GM12878 (cell line): Measurements from ENCODE around the gene PCDHGA5. TPM values are rescaled to one million over a fixed set of nuclear protein-coding genes. Genes with fewer than 3 reads are reported as not detected.

Experiments
- ATAC-seq: fragments of 200-7000 bp; cut with Tn5 transposase; 3 replicates; pipeline ENCODE4 v1.9.1; 2020; ENCODE audit warnings: mild to moderate bottlenecking, moderate library complexity
- BruUV-seq: library from RNA; stranded (reverse); fragments of 400-500 nt; replicated peaks from 2 replicates; lab custom pipeline; 2021; lab: Mats Ljungman, UMichigan
- CTCF ChIA-PET: fragments of 300-600 bp; sonication (Branson Sonifier 250); formaldehyde crosslinking; extraction: SDS; loops from one replicate; lab custom pipeline; 2021; ENCODE audit warnings: inconsistent platforms; lab: Yijun Ruan, JAX
- POLR2A ChIA-PET: fragments of 350-600 bp; formaldehyde crosslinking; extraction: SDS; loops from one replicate; lab custom pipeline; 2021; ENCODE audit warnings: inconsistent platforms; lab: Charles Lee
- RAD21 ChIA-PET: fragments of 300-600 bp; sonication (Branson Sonifier 250); formaldehyde crosslinking; loops from one replicate; lab custom pipeline; 2023; ENCODE audit warnings: antibody characterized with exemption; ENCODE audit not compliant: unreplicated experiment; lab: Charles Lee
- SMC1A ChIA-PET: fragments of 300-600 bp; sonication (Branson Sonifier 250); formaldehyde crosslinking; loops from one replicate; lab custom pipeline; 2023; ENCODE audit not compliant: unreplicated experiment, uncharacterized antibody; lab: Charles Lee
- DNase-seq: peaks from one replicate; pipeline ENCODE4 v3.0.0-alpha.2; 2011; ENCODE audit warnings: low read depth, low spot score
- FAIRE-seq: peaks from 3 replicates; lab custom pipeline; 2011; peaks lifted over from hg19 to GRCh38; lab: Jason Lieb, UNC
- H2AFZ ChIP-seq: 2 replicates; pipeline ENCODE4 v1.6.0; 2011; ENCODE audit warnings: low read depth, low read length, control low read depth; ENCODE audit not compliant: control insufficient read depth
- H3K27ac ChIP-seq: 2 replicates; pipeline ENCODE4 v1.5.1; 2011; ENCODE audit warnings: control low read depth; ENCODE audit not compliant: control insufficient read depth, insufficient read depth
- H3K27me3 ChIP-seq, 2 experiments: replicated peaks in 1 of 2; 2 replicates each; pipeline versions ENCODE4 v1.6.0 to v1.6.1; 2011; ENCODE audit warnings: low read length in 1 of 2; ENCODE audit not compliant: control insufficient read depth in 2 of 2, insufficient read depth in 2 of 2
- H3K36me3 ChIP-seq, 2 experiments: 2 replicates each; pipeline ENCODE4 v1.5.1; 2011; ENCODE audit warnings: low read length in 1 of 2; ENCODE audit not compliant: control insufficient read depth in 2 of 2, insufficient read depth in 2 of 2
- H3K4me1 ChIP-seq: 2 replicates; pipeline ENCODE4 v1.6.1; 2011; ENCODE audit warnings: mild to moderate bottlenecking, low read length, moderate library complexity, mixed read lengths; ENCODE audit not compliant: control insufficient read depth, insufficient read depth
- H3K4me2 ChIP-seq: 2 replicates; pipeline ENCODE4 v1.6.0; 2011; ENCODE audit warnings: control low read depth; ENCODE audit not compliant: control insufficient read depth, insufficient read depth
- H3K4me3 ChIP-seq: fragments of 200-600 bp; sonication (generic); 2 replicates; pipeline ENCODE4 v1.5.1; 2016
- H3K79me2 ChIP-seq: 2 replicates; pipeline ENCODE4 v1.6.0; 2011; ENCODE audit warnings: low read length; ENCODE audit not compliant: control insufficient read depth, insufficient read depth
- H3K9ac ChIP-seq: 2 replicates; pipeline ENCODE4 v1.8.0; 2011; ENCODE audit warnings: low read length, control low read depth, mixed read lengths; ENCODE audit not compliant: control insufficient read depth, insufficient read depth
- H3K9me3 ChIP-seq: replicated peaks from 3 replicates; pipeline ENCODE4 v1.5.1; 2011; ENCODE audit warnings: mild to moderate bottlenecking, low read length; ENCODE audit not compliant: control insufficient read depth, insufficient read depth
- H4K20me1 ChIP-seq: 2 replicates; pipeline ENCODE4 v1.6.0; 2011; ENCODE audit not compliant: control insufficient read depth, insufficient read depth
- CREM ChIP-seq: IDR thresholded peaks from 2 replicates; pipeline ENCODE4 v1.6.1; 2014; ENCODE audit warnings: antibody characterized with exemption, low read depth
- JUND ChIP-seq: IDR thresholded peaks from 2 replicates; pipeline ENCODE4 v1.6.1; 2012; ENCODE audit warnings: low read depth, mild to moderate bottlenecking, low read length, improper control_type of control experiment, moderate library complexity
- MTA3 ChIP-seq: IDR thresholded peaks from 2 replicates; pipeline ENCODE4 v1.6.1; 2012; ENCODE audit warnings: low read length, inconsistent platforms, borderline replicate concordance
- PAX5 ChIP-seq: IDR thresholded peaks from 2 replicates; pipeline ENCODE4 v1.6.1; 2011; ENCODE audit warnings: low read depth, low read length, borderline replicate concordance
- WGBS: methylation state at CpG from one replicate; pipeline ENCODE4 v1.1.6; 2016; ENCODE audit warnings: low lambda C conversion rate; ENCODE audit not compliant: insufficient replicate concordance, insufficient coverage; ENCODE audit errors: missing lambda C conversion rate; 5-methylcytosine and 5-hydroxymethylcytosine counted together
- in situ Hi-C: fragments of 300-500 bp; cut with MboI; formaldehyde crosslinking; loops from 9 replicates; pipeline ENCODE4 v1.14.3; 2018; ENCODE audit warnings: mixed read lengths
- intact Hi-C: fragments of 100-400 bp; cut with micrococcal nuclease; formaldehyde crosslinking; loops from one replicate; pipeline ENCODE4 v1.14.2; 2022; ENCODE audit not compliant: unreplicated experiment
- polyA plus RNA-seq, 11 experiments: library from polyadenylated mRNA; depleted of rRNA in 4 of 11; unstranded in 6 of 11; stranded (reverse) in 5 of 11; fragments of >200 nt; fragmentation: Nextera tagmentation in 4 of 11; fragmentation: Illumina TruSeq in 1 of 11; extraction: Ambion mirVana in 4 of 11; extraction: Trizol in 1 of 11; gene quantifications; 1 replicate in 1 of 11; 2 replicates in 10 of 11; pipeline versions ENCODE4 v1.2.1 to v1.2.3, GENCODE V29; 2011 to 2016; ENCODE audit warnings: inconsistent platforms in 2 of 11, missing spikeins in 2 of 11, low read depth in 1 of 11
- total RNA-seq, 4 experiments: library from RNA; depleted of rRNA in 3 of 4; stranded (reverse); fragments of >200 nt in 3 of 4; fragmentation: Illumina TruSeq in 1 of 4; extraction: Trizol in 1 of 4; gene quantifications; 2 replicates each; pipeline versions ENCODE4 v1.2.1 to v1.2.3, GENCODE V29; 2013 to 2021

The PCDHGA5 gene
- total and polyA plus RNA-seq, 10 of the 15 experiments (the other 5 are each of a cell fraction or from before 2014, with no cell fraction given) = 0.10 to 0.23 (median 0.16) TPM; not detected in 4

DNA sequence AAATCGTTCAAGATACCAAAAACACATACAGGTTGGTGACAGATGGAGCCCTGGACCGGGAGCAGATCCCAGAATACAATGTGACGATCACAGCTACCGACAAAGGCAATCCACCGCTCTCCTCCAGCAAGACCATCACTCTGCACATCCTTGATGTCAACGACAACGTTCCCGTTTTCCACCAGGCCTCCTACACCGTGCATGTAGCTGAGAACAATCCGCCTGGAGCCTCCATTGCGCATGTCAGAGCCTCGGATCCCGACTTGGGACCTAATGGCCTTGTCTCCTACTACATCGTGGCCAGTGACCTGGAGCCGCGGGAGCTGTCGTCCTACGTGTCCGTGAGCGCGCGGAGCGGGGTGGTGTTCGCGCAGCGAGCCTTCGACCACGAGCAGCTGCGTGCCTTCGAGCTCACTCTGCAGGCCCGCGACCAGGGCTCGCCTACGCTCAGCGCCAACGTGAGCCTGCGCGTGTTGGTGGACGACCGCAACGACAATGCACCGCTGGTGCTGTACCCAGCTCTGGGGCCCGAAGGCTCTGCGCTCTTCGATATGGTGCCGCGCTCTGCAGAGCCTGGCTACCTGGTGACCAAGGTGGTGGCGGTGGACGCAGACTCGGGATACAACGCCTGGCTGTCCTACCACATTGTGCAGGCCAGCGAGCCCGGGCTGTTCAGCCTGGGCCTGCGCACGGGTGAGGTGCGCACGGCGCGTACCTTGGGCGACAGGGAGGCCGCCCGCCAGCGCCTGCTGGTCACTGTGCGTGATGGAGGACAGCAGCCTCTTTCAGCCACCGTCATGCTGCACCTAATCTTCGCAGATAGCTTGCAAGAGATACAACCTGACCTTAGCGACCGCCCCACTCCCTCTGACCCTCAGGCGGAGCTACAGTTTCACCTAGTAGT is 7.9 kb downstream of the PCDHGA5 start:
- ChIA-PET RAD21 (interaction anchor here (1.3 to 2.4 kb wide), 2 partner anchors 41 to 192 kb away, joined by 5 to 24 read pairs; partner anchors contain the start of gene PCDHGA10), SMC1A (interaction anchor here (2.6 kb wide), 1 partner anchor 192 kb away, joined by 17 read pairs; no protein-coding TSS in a partner anchor), POLR2A (no interaction called here), CTCF (interaction anchor here (1.7 to 3.2 kb wide), 5 partner anchors 29 to 195 kb away, joined by 4 to 40 read pairs (median 18); partner anchors contain the start of genes PCDHGA10 and TAF7)
- no peaks in the 10 kb centered on the region for H3K79me2 ChIP-seq
- in situ Hi-C loops (no loop called here), intact Hi-C loops (no loop called here)
- ATAC-seq = no peak
- H3K4me2 ChIP-seq = no peak overlapping the region
- H3K4me3 ChIP-seq = no peak overlapping the region
- no peak overlapping the region for H3K27ac ChIP-seq
- H2AFZ ChIP-seq = no peak overlapping the region
- peaks cover 17% of the 10 kb centered on the region; the same call in 2 of the 3 replicates for H3K9me3 ChIP-seq
- H4K20me1 ChIP-seq = no peaks in the 10 kb centered on the region
- no TSS peak for BruUV-seq
- 88% methylated on average over 52 of the region's 69 CpGs for WGBS
- H3K27me3 ChIP-seq = no peaks in the 10 kb centered on the region
- no peaks in the 10 kb centered on the region for H3K36me3 ChIP-seq
- no peaks in the 10 kb centered on the region for H3K4me1 ChIP-seq
- no peak overlapping the region for H3K9ac ChIP-seq
- TF ChIP-seq PAX5 = no peak
- no peak for TF ChIP-seq MTA3
- TF ChIP-seq CREM = no peak
- TF ChIP-seq JUND = no peak
- FAIRE-seq = no peak
- no peak for DNase-seq
